GM19468 (cell line): ENCODE measurements around the gene RXRG.

Source experiments
- ATAC-seq: cut with Tn5 transposase; IDR thresholded peaks from one replicate; pipeline ENCODE4 v1.9.1; 2021; ENCODE audit warnings: mild to moderate bottlenecking, moderate library complexity, moderate number of reproducible peaks; ENCODE audit not compliant: unreplicated experiment; ENCODE audit errors: extremely low read depth

RXRG gene

DNA sequence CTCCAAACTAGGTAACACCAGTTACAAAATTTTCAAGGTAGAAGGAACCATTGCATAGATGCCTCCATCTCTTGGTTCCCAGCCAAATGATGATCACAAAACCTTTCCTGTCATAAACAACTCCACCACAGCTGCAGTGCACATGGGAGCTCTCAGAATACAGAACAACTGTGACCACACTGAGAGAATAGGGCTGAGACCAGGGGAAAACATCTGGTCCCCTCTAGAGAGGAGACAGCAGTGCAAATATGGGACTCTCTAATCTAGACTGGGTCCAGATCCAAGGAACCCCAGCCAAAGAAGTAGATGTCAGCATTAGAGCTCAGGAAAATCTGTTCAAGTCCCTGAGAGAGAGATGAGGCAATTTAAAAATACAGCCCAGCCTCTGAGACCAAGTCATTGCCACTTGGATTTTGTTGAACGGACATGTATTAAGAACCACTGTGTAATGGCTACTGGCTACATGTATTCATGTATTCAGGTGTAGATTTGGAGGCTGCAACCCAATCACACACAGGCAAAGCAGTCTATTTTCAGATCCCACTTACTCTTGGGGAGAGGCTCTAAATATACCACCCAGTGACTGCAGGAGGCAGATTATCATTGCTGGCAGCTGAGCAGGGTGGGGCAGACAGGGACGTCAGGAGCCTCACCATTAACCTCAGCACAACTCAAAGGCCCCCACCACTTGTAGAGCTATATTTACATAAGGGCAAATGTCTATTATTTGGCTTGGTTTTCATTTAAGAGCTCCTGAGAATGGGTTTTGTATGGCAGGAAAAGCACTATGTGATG lies 7.6 kb upstream of the RXRG start:
- ATAC-seq = no peak

DNA sequence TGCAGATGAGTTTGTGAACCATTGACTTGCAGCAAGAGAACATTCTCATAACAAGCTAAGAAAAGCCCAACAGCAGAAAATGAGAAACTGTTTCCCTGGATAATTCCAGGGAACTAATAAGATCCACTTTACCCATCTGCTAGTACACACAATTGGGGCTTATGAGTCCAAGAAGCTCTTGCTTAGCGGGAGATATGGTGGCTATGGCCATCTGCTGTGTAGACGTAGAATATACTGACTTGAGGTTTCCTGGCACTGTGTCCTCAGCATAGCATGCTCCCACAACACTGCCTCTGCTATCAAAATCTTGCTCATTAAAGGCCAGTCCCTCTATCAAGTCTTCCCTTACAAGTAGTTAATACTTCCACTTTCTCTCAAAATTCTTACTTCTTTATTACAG lies 6.8 kb upstream of the RXRG start:
- ATAC-seq = no peak

DNA sequence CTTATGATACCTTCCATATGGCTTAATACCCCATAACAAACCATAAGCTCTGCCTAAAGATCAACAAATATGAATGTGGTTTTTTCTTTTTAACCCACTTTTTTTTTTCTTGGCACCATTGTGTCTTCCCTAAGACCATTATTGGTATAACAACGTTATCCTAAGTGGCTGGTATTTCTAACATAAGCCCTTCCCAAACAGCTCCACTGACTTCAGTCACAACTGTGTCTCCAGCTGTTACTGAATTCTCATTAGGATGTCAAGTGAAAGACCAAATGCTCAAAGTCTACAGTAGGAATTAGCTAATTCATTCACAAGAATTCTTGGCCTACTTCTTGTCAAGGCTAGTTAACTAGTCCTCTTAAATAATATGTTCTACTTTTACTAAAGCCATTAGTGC lies 4.2 kb upstream of the RXRG start:
- ATAC-seq = no peak

DNA sequence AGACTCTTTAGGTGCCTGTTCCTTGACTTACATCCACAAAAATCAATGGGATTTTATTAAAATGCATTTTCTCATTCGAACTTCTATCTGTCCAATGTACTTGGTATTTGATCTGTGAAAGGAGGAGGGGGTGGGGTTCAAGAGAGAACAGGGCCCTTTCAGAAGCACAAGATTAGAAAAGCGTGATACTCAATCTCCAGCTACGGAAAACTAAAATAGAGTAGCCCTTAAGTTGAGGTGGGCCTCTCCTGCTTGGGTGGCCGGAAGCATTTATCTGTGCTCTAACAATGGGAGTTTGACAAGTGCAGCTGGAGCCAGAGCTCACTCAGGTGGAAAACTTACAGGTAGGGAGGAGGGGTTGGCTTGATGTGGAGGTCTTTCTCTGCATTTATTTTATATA lies 462 bp upstream of the RXRG start:
- ATAC-seq = no peak

DNA sequence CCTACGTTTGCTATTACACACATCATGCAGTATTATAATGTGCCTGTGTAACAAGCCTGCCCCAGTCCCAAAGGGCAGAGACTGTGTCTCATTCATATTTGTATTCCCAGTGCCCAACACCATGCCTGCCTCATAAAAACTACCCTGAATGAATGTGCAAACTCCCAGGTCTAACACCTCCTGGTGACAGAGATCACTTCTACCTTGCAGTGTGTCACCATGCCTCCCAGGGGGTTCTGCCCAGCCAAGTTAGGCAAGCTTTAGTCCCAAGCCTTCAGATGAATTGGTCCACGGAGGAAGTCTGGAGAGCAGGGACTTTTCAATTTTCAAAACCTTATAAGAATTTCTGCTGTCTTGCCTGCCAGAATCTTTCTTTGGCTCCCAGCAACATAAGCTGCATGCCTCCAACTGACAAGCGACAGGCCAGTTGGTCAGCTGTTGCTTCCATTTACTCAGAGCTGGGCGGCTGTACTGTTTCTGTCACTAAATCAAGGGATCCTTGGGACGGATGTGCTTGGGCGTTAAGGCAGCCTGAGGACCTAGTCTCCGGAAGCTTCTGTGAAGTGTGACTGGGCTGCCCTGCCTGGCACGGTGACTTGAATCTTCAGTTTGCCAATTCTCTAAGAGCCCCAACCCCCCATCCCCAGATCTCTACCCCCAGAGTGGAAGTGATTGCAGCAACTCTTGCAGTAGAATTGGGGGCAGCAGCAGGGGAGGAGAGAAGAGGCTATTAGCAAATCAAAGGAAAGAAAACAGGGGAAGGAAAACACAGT lies 1.2 kb downstream of the RXRG start:
- ATAC-seq = no peak

DNA sequence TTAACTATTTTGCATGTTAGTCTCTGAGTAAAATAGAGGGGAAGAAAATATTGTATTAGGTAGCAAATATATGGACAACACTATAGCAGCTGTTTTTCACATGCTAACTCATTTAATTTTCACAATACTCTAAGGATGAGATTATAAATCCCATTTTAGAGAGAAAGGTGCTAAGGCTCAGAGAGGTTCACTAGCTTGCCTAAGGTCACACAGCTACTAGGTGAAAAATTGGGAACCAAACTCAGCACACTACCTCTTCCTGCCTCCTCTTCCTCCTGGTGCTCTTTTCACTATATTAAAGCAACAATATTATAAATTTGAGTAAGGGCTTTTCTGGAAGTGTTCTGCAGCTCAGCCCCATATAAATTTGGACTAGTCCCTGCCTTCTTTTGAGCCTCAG lies 2.3 kb downstream of the RXRG start:
- no peak for ATAC-seq

DNA sequence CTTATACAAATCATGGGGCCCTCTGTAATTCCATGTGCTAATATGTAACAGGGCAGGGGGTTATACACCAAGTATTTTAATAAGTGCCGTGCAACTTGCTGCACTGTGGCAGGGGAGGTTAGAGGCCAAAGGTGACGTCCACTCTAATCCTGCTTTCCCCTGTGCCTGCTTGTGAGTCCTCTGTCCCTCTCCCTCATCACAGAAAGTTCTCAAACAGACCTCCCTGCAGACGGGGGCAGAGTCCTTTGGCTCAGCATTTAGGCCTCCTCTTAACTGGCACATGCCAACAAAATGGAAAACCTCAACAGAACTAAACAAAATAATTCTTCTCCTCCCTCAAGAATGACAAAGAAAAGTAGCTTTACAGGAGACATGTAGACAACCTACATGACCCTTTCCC lies 2.9 kb downstream of the RXRG start:
- no peak for ATAC-seq

DNA sequence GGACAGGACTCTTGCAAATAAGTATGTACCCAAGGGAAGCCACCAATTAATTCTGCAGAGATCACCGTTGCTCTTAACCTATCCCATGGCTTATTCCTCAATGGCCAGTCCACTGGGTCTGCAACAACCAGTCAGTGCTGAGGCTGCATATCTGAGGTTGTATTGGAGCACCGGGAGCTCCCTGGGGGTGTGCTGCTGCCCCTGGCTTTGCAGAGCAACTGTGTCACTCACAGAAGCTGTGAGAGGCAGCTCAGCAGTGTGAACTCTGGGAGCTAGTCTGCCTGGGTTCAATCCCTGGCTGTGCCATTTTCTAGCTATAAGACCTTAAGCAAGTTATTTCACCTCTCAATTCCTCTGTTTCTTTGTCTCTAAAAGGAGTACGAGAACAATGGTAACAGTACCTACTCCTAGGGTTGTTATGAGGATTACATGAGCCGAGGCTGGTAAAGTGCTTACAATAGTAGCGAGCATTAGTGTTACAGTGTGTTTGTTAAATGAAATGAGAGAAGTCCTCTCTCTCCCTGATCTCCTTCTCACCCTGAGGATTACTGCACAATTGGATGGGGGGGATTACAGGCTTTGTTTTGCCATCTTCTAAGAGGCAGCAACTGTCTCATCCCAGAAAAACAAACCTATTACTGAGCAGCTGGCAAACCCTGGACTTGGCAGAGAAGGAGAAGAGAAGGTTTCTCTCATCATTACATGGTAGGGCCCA lies 3.6 kb downstream of the RXRG start:
- ATAC-seq = no peak

DNA sequence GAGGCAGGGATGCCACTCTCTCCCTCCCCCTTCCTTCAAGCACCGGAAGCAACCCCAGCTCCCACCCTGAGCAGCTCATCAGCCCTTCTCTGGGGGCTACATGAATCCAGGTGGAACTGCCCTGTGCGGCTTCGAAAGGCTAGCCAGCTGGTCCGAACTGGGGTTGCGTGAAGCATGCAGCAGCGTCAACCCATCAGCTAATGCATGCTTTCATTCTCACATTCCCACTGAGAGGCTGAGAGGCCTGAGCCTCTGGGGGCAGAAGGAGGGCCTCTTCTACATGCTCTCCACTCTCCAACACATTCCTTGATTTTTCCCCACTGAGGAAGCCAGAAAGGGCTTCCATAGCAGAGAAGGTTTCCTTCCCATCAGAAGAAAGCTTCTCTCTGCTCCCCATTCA lies 5.6 kb downstream of the RXRG start:
- ATAC-seq = no peak

DNA sequence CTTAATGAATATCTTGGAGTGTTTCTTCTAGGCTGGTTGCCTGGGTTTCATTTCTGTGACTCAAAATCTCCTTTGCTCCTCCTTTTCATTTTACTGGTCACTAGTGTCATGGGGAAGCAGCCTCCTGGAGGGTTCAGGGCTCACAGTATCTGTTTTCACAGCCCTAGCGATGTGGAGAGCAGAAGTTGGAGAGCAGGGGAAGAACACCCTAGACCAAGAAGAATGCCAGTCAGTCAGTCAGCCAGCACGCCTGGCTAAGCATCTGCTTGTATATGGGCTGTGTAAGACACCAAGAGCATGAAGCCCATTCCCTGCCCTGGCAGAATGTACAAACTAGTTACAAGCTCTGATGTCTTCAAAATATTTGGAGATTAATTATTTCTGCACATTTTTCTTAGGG lies 7.9 kb downstream of the RXRG start:
- no peak for ATAC-seq

DNA sequence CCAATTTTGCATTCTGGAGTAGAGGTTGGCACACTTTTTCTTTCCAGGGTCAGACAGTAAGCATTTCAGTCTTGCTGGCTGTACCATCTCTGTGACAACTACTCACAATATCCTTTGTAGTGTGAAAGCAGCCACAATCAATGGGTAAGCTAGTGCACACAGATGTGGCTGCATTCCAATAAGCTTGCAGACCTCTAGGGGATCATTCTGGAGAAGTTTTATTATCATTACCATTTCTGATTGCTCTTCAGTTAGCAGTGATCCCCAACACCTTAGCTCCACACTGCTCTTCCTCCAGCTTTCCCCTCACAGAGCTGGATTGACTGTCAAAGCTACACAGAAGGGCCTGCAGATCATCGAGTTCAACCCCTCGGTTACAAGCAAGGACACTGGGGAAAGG lies 9.1 kb downstream of the RXRG start:
- ATAC-seq = no peak

DNA sequence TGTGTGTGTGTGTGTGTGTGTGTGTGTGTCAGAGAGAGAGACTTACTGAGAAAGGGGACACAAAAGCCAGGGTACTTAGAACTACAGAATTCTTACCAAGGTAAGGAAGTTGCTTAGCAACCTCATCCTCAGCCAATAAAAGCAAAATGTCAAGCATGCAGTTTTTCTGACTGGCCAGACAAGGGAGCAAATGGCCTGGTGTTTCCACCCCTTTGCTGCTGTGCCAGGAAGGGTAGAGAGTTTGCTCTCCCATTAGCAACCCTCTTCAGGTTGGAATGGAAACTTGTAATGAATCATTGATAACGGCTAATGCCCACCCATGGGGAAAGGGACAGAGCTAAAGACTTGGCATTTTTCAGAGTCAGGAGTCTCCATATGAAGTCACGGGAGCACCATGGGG lies 10.6 kb downstream of the RXRG start:
- no peak for ATAC-seq

DNA sequence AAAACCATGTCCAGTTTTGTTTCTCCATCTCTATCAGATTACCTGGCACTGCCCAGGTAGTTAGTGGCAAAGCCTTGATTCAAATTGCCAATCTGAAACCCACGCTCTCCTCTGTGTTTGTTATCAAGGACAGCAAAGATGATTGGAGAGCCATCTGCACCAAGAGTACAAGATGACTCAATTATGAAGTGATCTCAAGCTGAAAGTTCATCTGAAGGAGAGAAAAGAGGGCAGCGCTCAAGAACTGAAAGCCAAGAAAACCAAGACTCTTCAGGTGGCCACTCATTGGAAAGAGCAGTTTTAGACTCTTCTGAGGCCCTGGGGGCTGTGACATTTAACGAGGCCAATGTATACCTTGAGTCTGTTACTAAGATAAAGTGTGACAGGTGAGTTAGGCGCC lies 13.8 kb downstream of the RXRG start:
- peak; percentile 33 for ATAC-seq

DNA sequence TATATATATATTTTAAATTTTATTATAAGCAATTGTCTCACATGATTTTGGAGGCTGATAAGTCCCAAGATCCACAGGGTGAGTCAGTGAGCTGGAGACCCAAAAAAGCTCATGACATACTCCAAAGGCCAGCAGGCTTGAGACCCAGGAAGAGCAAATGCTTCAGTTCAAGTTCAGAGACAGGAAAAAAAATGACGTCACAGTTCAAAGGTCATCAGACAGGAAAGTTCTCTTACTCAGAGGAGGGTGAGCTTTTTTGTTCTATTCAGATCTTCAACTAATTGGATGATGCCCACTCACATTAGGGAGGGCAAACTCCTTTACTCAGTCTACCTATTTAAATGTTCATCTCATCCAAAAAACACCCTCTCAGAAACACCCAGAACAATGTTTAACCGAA lies 18.2 kb downstream of the RXRG start:
- no peak for ATAC-seq

DNA sequence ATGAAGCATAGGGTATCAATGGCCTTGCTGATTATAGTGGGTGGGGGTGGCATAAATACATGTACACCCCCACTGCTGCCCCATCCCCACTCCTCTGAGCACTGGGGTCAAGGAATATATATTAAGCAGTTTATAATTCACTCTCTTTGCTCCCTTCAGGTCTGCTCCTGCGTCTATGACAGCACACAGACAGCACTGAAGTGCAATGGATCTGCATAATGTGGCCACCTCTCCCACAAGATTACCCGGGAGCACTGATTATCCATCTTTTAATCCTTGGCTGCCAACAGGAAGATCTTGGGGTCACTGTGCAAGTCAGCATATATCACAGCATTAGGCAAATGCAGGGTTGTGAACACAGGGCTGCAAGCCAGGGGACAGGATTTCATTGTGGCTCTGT lies 19.3 kb downstream of the RXRG start:
- ATAC-seq = no peak

DNA sequence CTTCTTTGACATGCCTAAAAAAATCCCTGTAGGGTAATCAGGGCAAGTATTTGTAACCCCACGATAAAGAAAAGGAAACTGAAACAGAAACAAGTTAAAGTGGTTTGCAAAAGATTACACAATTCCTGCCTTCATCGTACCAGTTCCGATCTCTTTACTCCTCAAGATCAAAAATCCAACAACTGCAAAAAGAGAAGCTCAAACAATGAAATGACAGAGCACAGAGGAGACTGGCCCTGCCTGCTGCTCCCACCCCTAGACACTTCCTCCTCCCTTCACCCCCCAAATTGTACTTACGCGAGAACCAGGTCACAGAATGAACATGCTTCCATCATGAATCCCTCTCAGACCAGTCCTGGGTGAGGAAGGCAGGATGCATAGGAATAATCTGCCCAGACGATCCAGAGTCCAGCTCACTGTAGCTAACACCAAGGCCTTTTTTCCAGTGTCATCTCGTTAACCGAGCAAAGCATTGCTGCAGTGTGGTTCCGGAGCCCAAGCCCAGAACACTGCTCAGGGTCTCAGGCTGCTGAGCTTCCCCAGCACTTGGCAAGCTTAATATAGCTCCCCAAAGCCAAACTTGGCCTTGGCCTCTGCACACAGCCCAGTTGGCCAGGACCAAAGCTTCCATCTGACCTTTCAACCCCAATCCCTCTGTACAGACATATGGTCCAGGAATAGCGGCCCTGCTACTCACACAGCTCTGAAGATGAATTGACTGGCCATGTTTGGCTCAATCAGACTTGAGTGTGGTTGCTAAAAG lies 20.3 kb downstream of the RXRG start:
- ATAC-seq = no peak

DNA sequence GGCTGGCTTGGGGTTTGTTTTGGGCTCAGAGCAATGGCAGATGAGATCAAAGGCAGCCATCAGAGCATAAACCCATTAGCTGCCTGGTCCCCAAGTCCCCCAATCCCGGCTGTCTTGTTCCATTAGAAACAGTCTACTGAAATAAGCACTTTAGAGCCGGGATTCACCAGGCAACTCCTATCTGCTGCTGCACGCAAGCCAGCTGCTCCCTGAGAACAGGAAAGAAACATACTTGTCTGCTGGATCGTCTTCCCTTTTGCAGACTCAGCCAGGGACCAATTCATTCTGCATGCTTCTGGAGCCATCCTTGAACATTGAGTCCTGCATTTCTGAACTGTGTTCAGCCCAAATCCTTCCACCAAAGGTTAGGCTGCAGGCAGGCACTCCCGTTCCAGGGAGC lies 21.8 kb downstream of the RXRG start:
- no peak for ATAC-seq

DNA sequence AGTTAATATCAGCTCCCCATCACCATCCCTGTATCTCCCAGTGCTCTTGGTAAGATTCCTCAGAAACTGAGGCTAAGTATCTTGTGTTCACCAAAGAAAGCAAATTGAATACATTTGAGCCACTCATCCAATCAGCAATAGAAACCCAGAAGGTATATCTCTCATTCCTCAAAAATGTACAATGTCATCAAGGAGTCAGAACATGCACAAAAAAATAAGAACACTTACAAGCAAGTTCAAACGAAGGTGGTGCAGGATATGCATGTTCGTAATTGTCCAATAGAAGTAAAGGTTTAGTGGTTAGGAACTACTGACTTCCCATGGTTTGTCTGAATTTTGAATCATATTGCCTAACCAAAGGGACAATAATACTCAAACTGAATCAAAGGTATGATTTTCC lies 24.3 kb downstream of the RXRG start:
- ATAC-seq = no peak

DNA sequence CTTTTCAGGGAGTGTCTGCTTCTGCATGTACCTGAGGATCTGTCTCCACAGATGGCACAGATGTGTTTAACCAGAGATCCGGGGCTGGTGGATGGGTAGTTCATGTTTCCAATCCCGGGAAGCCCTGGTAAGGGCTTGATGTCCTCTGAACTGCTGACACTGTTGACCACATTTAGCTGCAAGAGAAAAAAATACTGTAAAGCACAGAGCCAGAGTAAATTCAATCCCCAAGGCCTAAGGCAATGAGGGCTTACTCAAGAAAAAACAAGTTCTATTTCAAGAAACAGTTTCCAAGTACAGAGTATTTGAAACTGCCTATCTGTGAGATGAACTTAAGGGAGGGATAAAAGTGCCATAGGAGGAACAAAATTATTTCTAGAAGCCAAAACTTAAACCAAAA lies 25.1 kb downstream of the RXRG start:
- no peak for ATAC-seq

DNA sequence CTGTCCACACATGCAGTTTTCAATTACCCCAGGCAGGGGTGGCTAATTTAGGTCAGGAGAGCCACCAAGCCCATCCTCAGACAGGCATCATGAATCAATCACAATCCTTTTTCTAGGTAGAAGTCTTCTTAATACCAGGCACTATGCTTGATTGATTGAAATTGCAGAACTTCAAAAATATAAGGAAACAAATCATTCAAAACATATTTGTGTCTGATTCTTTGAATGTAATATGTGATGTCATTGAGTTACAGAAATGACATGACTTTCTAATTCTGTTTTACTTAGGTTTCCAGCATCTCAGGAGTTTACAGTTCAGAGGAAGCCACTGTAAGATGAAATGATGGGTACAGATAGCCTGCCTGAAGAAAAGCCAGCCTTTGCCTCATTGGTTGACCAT lies 26.7 kb downstream of the RXRG start:
- ATAC-seq = no peak

DNA sequence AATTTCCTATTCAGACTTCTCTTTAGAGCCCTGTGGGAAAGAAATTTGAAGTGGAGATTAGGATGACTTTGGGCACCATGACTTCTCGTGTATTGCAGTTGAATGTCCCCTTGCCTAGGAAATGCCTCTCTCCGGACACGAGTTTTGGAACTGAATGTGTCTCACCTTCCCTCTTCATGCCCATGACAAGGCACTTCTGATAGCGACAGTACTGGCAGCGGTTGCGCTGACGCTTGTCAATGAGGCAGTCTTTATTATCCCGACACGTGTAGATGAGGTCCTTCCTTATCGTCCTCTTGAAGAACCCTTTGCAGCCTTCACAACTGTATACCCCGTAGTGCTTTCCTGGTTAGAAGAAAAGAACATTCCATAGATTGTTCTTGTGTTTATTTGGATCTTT lies 28.1 kb downstream of the RXRG start:
- no peak for ATAC-seq
